KBM-7 (cell line): ENCODE data around the gene SMIM22.
A peak's percentile ranks its signal among the peaks of the same experiment; 100 is the strongest.
"Not testable (repeated sequence)": the region's sequence is repeated elsewhere in the genome, so short reads cannot be mapped to it uniquely, and the experiment has no call there.

ENCODE experiments used
- DNase-seq: peaks from one replicate; pipeline ENCODE4 v3.0.0-alpha.2; 2015
- in situ Hi-C: fragments of 300-500 bp; cut with MboI; formaldehyde crosslinking; loops from 2 replicates; pipeline ENCODE4 v1.14.3; 2020; ENCODE audit warnings: low sequenced_read_pairs, low pct_unique_long_range_greater_than_20kb, mixed read lengths

Gene SMIM22

GRCh38 chr16:4767872-4768548 is 27.2 kb upstream of the SMIM22 start:
- in situ Hi-C loops: no loop called here
- no peak for DNase-seq

- in situ Hi-C loops: no loop called here
- peak; percentile 96 for DNase-seq
Observed at GRCh38 chr16:4768549-4769305, 26.4 kb upstream of the SMIM22 start.

GRCh38 chr16:4769306-4769638 is 25.9 kb upstream of the SMIM22 start:
- no peak for DNase-seq
- in situ Hi-C loops: no loop called here

- DNase-seq: no peak
- in situ Hi-C loops: no loop called here
Observed at GRCh38 chr16:4771646-4772045, 23.5 kb upstream of the SMIM22 start.

- no peak for DNase-seq
Observed at GRCh38 chr16:4772351-4772750, 22.8 kb upstream of the SMIM22 start.

DNA sequence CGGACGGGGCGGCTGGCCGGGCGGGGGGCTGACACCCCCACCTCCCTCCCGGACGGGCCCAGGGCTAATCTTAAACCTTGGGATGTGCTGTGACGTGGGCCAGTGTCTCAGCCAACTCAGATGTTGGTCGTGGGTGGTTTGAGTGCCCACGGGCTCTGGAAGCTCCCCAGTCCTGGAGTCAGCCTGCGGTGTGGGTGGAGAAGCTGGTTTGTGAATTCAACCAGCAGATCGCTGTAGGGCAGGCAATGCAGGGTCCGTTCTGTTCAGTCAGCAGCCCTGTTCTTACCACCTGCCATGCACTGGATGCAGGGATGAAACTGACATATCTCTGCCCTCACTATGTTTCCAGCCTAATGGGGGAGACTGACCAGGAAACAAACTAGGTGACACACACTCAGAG is 20.2 kb upstream of the SMIM22 start:
- in situ Hi-C loops: no loop called here
- DNase-seq: no peak

More at GRCh38 chr16:4772351-4772750, 22.8 kb upstream of the SMIM22 start:
- in situ Hi-C loops: no loop called here

DNA sequence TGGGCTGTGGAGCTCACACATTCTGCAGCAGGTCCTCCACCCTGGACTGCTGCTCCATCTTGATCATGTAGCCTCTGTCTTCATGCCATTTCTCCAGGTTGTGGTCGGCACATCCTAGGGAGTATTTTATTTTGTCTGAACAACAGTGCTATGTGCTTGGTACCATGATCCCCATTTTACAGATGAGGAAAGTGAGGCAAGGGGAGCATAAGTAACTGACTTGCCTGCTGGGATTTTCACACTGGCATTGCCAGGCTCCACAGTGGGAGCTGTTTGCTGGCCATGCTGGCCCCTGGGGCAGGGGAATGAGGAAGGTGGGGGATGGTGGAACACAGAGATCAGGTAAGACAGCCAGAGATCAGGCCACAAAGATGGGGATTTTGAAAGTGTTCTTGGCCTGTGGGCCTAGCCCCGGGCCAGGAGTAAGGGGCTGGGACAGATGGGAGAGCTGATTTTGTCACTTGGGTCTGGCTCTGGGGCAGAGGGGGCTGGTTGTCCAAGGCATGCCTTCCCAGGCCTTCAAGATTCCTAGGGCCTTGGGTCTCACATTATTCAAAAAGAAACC is 18.9 kb upstream of the SMIM22 start:
- no peak for DNase-seq
- in situ Hi-C loops: no loop called here

- in situ Hi-C loops: no loop called here
- DNase-seq: no peak
Observed at GRCh38 chr16:4777339-4778049, 17.7 kb upstream of the SMIM22 start.

DNA sequence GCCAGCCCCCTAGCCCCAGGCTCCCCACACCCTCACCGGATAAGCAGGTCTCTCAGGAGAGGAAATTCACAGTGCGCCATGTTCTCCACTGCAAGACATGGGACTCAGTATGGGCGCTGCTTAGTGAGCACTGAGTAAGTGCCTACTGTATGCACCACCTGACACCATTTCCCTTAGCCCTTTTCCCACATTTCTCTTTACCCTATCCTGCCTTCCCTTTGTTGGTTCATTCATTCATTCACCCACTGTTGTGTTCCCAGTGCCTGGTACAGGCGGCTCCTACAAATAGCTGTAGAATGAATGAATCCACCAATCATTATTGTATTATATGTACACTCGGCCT is 17.1 kb upstream of the SMIM22 start:
- DNase-seq: no peak
- in situ Hi-C loops: no loop called here

DNA sequence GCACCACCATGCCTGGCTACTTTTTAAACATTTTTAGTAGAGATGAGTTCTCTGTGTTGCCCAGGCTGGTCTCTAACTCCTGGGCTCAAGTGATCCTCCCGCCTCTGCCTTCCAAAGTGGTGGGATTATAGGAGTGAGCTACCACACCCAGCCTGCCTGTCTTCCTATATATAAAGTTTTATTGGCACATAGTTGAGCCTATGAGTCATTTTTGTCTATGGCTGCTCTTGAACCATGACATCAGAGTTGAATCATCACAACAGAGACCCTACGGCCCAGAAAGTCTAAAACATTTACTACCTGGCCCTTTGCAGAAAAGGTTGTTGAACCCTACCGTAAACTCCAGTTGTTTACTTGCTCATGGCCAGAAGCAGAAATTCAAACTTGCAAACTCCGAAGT is 14.9 kb upstream of the SMIM22 start:
- in situ Hi-C loops: no loop called here
- no peak for DNase-seq

- no peak for DNase-seq
- in situ Hi-C loops: no loop called here
Observed at GRCh38 chr16:4783251-4783950, 11.8 kb upstream of the SMIM22 start.

GRCh38 chr16:4783951-4784336 is 11.2 kb upstream of the SMIM22 start:
- DNase-seq: no peak
- in situ Hi-C loops: no loop called here

DNA sequence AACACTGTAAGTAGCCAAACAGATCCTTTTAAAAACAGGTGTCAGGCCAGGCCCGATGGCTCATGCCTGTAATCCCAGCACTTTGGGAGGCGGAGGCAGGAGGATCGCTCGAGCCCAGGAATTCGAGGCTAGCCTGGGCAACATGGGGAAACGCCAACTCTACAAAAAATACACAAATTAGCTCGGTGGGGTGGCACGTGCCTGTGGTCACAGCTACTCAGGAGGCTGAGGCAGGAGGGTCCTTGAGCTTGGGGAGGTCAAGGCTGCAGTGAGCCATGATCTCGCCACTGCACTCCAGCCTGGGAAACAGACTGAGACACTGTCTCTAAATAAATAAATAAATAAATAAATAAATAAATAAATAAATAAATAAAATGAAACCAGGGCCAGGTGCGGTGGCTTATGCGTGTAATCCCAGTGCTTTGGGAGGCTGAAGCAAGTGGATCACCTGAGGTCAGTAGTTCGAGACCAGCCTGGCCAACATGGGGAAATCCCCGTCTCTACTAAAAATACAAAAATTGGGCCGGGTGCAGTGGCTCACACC is 10.7 kb upstream of the SMIM22 start:
- in situ Hi-C loops, DNase-seq: not testable (repeated sequence)

GRCh38 chr16:4785758-4786433 is 9.3 kb upstream of the SMIM22 start:
- in situ Hi-C loops: no loop called here
- DNase-seq: no peak

GRCh38 chr16:4787068-4787467 is 8.1 kb upstream of the SMIM22 start:
- in situ Hi-C loops: no loop called here
- DNase-seq: no peak

- no peak for DNase-seq
- in situ Hi-C loops: no loop called here
Observed at GRCh38 chr16:4787627-4788482, 7.3 kb upstream of the SMIM22 start, which contains the start of gene SEPTIN12. SEPTIN12 (minus strand) TSS chr16:4788345; CDS start chr16:4787645, 700 bp downstream.

- in situ Hi-C loops: no loop called here
- DNase-seq: no peak
Observed at GRCh38 chr16:4788489-4788889, 6.7 kb upstream of the SMIM22 start.

- in situ Hi-C loops: no loop called here
- no peak for DNase-seq
Observed at GRCh38 chr16:4788910-4789309, 6.3 kb upstream of the SMIM22 start.
